Measurements from ENCODE around the gene ZFP92. TPM values are rescaled to one million over a fixed set of nuclear protein-coding genes. Genes with fewer than 3 reads are reported as not detected.
"Not testable (repeated sequence)": the region's sequence is repeated elsewhere in the genome, so short reads cannot be mapped to it uniquely, and the experiment has no call there.

Gene ZFP92
- polyA plus RNA-seq, 2 donors = 0.04 to 0.05 TPM

- H3K36me3 ChIP-seq (ENCODE audit: control insufficient read depth in 2 of 2, insufficient read depth in 2 of 2, low read length in 1 of 2) = no peaks in the 10 kb centered on the region
- H3K9me3 ChIP-seq (ENCODE audit: control insufficient read depth in 2 of 2, insufficient read depth in 1 of 2, low read depth in 1 of 2, low read length in 1 of 2) = peaks cover 0 to under 1% of the 10 kb centered on the region in 2 donors
- 84 to 89% methylated on average over 26 of the region's 26 CpGs for WGBS, 2 donors
- H3K27me3 ChIP-seq (ENCODE audit: control insufficient read depth in 1 of 2, insufficient read depth in 2 of 2, low read length in 2 of 2) = no peaks in the 10 kb centered on the region
- H3K4me3 ChIP-seq (ENCODE audit: low read depth in 1 of 2, low read length in 2 of 2) = no peak overlapping the region
- no peak overlapping the region for H3K27ac ChIP-seq (ENCODE audit: low read depth in 2 of 2, low read length in 1 of 2)
- H3K4me1 ChIP-seq (ENCODE audit: control insufficient read depth in 2 of 2, insufficient read depth in 2 of 2, low read length in 1 of 2) = no peaks in the 10 kb centered on the region
Observed at GRCh38 chrX:153395613-153396319, 15.5 kb upstream of the ZFP92 start.

- Histone ChIP-seq H3K4me1 (ENCODE audit: control insufficient read depth in 2 of 2, insufficient read depth in 2 of 2, low read length in 1 of 2) (no peaks in the 10 kb centered on the region), H3K27me3 (ENCODE audit: control insufficient read depth in 1 of 2, insufficient read depth in 2 of 2, low read length in 2 of 2) (no peaks in the 10 kb centered on the region), H3K9me3 (ENCODE audit: control insufficient read depth in 2 of 2, insufficient read depth in 1 of 2, low read depth in 1 of 2, low read length in 1 of 2) (peaks cover 0 to 3% of the 10 kb centered on the region in 2 donors), H3K27ac (ENCODE audit: low read depth in 2 of 2, low read length in 1 of 2) (no peak overlapping the region), H3K4me3 (ENCODE audit: low read depth in 1 of 2, low read length in 2 of 2) (no peak overlapping the region), H3K36me3 (ENCODE audit: control insufficient read depth in 2 of 2, insufficient read depth in 2 of 2, low read length in 1 of 2) (no peaks in the 10 kb centered on the region)
- 84 to 87% methylated on average over 24 to 26 of the region's 26 CpGs for WGBS, 2 donors
Observed at GRCh38 chrX:153396320-153397195, 14.7 kb upstream of the ZFP92 start.

GRCh38 chrX:153397256-153397960 lies 13.9 kb upstream of the ZFP92 start:
- Histone ChIP-seq H3K4me1 (ENCODE audit: control insufficient read depth in 2 of 2, insufficient read depth in 2 of 2, low read length in 1 of 2) (no peaks in the 10 kb centered on the region), H3K27me3 (ENCODE audit: control insufficient read depth in 1 of 2, insufficient read depth in 2 of 2, low read length in 2 of 2) (no peaks in the 10 kb centered on the region), H3K4me3 (ENCODE audit: low read depth in 1 of 2, low read length in 2 of 2) (no peak overlapping the region), H3K36me3 (ENCODE audit: control insufficient read depth in 2 of 2, insufficient read depth in 2 of 2, low read length in 1 of 2) (no peaks in the 10 kb centered on the region), H3K27ac (ENCODE audit: low read depth in 2 of 2, low read length in 1 of 2) (no peak overlapping the region), H3K9me3 (ENCODE audit: control insufficient read depth in 2 of 2, insufficient read depth in 1 of 2, low read depth in 1 of 2, low read length in 1 of 2) (peaks cover 0 to 3% of the 10 kb centered on the region in 2 donors)
- 84 to 86% methylated on average over 27 of the region's 27 CpGs for WGBS, 2 donors

GRCh38 chrX:153398275-153398960 lies 12.9 kb upstream of the ZFP92 start:
- no peaks in the 10 kb centered on the region for H3K36me3 ChIP-seq (ENCODE audit: control insufficient read depth in 2 of 2, insufficient read depth in 2 of 2, low read length in 1 of 2)
- H3K27ac ChIP-seq (ENCODE audit: low read depth in 2 of 2, low read length in 1 of 2) = no peak overlapping the region
- peaks cover 0 to 3% of the 10 kb centered on the region in 2 donors for H3K9me3 ChIP-seq (ENCODE audit: control insufficient read depth in 2 of 2, insufficient read depth in 1 of 2, low read depth in 1 of 2, low read length in 1 of 2)
- H3K4me1 ChIP-seq (ENCODE audit: control insufficient read depth in 2 of 2, insufficient read depth in 2 of 2, low read length in 1 of 2) = no peaks in the 10 kb centered on the region
- WGBS, 2 donors = 84 to 86% methylated on average over 17 of the region's 17 CpGs
- no peak overlapping the region for H3K4me3 ChIP-seq (ENCODE audit: low read depth in 1 of 2, low read length in 2 of 2)
- H3K27me3 ChIP-seq (ENCODE audit: control insufficient read depth in 1 of 2, insufficient read depth in 2 of 2, low read length in 2 of 2) = no peaks in the 10 kb centered on the region

GRCh38 chrX:153400146-153401132 lies 10.8 kb upstream of the ZFP92 start:
- Histone ChIP-seq H3K4me1 (ENCODE audit: control insufficient read depth in 2 of 2, insufficient read depth in 2 of 2, low read length in 1 of 2) (no peaks in the 10 kb centered on the region), H3K4me3 (ENCODE audit: low read depth in 1 of 2, low read length in 2 of 2) (no peak overlapping the region), H3K27ac (ENCODE audit: low read depth in 2 of 2, low read length in 1 of 2) (no peak overlapping the region), H3K27me3 (ENCODE audit: control insufficient read depth in 1 of 2, insufficient read depth in 2 of 2, low read length in 2 of 2) (peaks cover 0 to 3% of the 10 kb centered on the region in 2 donors), H3K9me3 (ENCODE audit: control insufficient read depth in 2 of 2, insufficient read depth in 1 of 2, low read depth in 1 of 2, low read length in 1 of 2) (peaks cover 0 to 3% of the 10 kb centered on the region in 2 donors), H3K36me3 (ENCODE audit: control insufficient read depth in 2 of 2, insufficient read depth in 2 of 2, low read length in 1 of 2) (no peaks in the 10 kb centered on the region)
- WGBS, 2 donors = 72 to 73% methylated on average over 39 to 60 of the region's 60 CpGs

- Histone ChIP-seq H3K9me3 (ENCODE audit: control insufficient read depth in 2 of 2, insufficient read depth in 1 of 2, low read depth in 1 of 2, low read length in 1 of 2) (peaks cover 0 to 3% of the 10 kb centered on the region in 2 donors), H3K27me3 (ENCODE audit: control insufficient read depth in 1 of 2, insufficient read depth in 2 of 2, low read length in 2 of 2) (peaks cover 0 to 3% of the 10 kb centered on the region in 2 donors), H3K36me3 (ENCODE audit: control insufficient read depth in 2 of 2, insufficient read depth in 2 of 2, low read length in 1 of 2) (no peaks in the 10 kb centered on the region), H3K4me3 (ENCODE audit: low read depth in 1 of 2, low read length in 2 of 2) (no peak within 1 kb of the TSS), H3K27ac (ENCODE audit: low read depth in 2 of 2, low read length in 1 of 2) (no peak within 1 kb of the TSS), H3K4me1 (ENCODE audit: control insufficient read depth in 2 of 2, insufficient read depth in 2 of 2, low read length in 1 of 2) (no peaks in the 10 kb centered on the region)
- 91 to 92% methylated on average over 28 to 29 of the region's 29 CpGs for WGBS, 2 donors
Observed at GRCh38 chrX:153401133-153401764, 10.0 kb upstream of the ZFP92 start, which contains the start of gene PNMA6E. TSS of gene PNMA6E (minus strand) at chrX:153401350. CDS start at chrX:153398849, 2,501 bp downstream.

- H3K36me3 ChIP-seq (ENCODE audit: control insufficient read depth in 2 of 2, insufficient read depth in 2 of 2, low read length in 1 of 2); H3K27me3 ChIP-seq (ENCODE audit: control insufficient read depth in 1 of 2, insufficient read depth in 2 of 2, low read length in 2 of 2); H3K4me3 ChIP-seq (ENCODE audit: low read depth in 1 of 2, low read length in 2 of 2); H3K27ac ChIP-seq (ENCODE audit: low read depth in 2 of 2, low read length in 1 of 2); H3K9me3 ChIP-seq (ENCODE audit: control insufficient read depth in 2 of 2, insufficient read depth in 1 of 2, low read depth in 1 of 2, low read length in 1 of 2); H3K4me1 ChIP-seq (ENCODE audit: control insufficient read depth in 2 of 2, insufficient read depth in 2 of 2, low read length in 1 of 2): not testable (repeated sequence)
- WGBS, 2 donors = 79 to 81% methylated on average over 5 of the region's 5 CpGs
Observed at GRCh38 chrX:153404333-153404732, 6.9 kb upstream of the ZFP92 start.

GRCh38 chrX:153405426-153405825 lies 5.8 kb upstream of the ZFP92 start:
- Histone ChIP-seq H3K4me1 (ENCODE audit: control insufficient read depth in 2 of 2, insufficient read depth in 2 of 2, low read length in 1 of 2) (peaks cover 0 to 2% of the 10 kb centered on the region in 2 donors), H3K36me3 (ENCODE audit: control insufficient read depth in 2 of 2, insufficient read depth in 2 of 2, low read length in 1 of 2) (no peaks in the 10 kb centered on the region), H3K27me3 (ENCODE audit: control insufficient read depth in 1 of 2, insufficient read depth in 2 of 2, low read length in 2 of 2) (peaks cover 0 to 3% of the 10 kb centered on the region in 2 donors), H3K4me3 (ENCODE audit: low read depth in 1 of 2, low read length in 2 of 2) (no peak overlapping the region), H3K9me3 (ENCODE audit: control insufficient read depth in 2 of 2, insufficient read depth in 1 of 2, low read depth in 1 of 2, low read length in 1 of 2) (peaks cover 0 to 3% of the 10 kb centered on the region in 2 donors), H3K27ac (ENCODE audit: low read depth in 2 of 2, low read length in 1 of 2) (no peak overlapping the region)
- 43 to 46% methylated on average over 5 of the region's 5 CpGs for WGBS, 2 donors
